OCI-M2 (cell line): ENCODE measurements around the gene TP73.
A peak's percentile ranks its signal among the peaks of the same experiment; 100 is the strongest.

ENCODE experiments used
- DNase-seq: peaks from one replicate; lab custom pipeline; 2025; ENCODE audit not compliant: unreplicated experiment; lab: John Stamatoyannopoulos, UW

Gene TP73

DNA sequence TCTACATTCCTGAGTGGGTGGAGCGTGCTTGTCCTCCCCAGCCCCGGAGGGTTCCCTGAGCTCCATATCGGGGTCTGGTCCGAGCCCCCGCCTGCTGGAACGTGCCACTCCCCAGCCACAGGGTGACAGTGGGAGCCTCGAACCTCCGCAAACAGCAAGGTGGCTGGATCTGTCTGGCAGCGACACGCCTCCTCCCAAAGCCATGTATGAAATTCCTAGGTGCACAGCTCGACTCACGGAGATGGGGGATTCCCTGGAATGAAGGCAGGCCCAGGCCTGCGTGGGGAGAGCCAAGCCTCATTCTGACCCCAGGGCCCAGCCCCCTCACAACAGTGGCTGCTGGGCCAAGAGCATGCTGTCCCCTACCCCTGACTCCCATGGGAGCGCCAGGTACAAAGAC is 32.9 kb downstream of the TP73 start:
- no peak for DNase-seq

DNA sequence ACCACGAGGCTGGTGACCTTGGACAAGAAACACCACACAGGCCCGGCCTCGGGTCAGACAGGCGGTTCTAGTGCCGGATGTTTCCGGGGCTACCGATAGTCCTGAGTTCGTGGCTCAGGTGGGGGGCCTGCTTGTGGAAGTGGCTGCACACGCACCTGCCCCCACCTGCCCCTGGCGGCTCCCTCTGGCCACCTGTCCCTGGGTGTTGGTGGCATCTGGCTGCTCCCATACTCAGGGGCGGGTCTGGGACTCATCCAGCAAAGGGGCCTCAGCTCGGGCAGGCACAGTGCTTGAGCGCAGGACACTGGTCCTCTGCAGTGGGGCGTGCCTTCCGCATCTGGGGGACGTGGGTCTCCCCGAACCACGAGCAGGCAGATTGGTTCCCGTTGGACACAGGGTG is 33.6 kb downstream of the TP73 start:
- DNase-seq = no peak

DNA sequence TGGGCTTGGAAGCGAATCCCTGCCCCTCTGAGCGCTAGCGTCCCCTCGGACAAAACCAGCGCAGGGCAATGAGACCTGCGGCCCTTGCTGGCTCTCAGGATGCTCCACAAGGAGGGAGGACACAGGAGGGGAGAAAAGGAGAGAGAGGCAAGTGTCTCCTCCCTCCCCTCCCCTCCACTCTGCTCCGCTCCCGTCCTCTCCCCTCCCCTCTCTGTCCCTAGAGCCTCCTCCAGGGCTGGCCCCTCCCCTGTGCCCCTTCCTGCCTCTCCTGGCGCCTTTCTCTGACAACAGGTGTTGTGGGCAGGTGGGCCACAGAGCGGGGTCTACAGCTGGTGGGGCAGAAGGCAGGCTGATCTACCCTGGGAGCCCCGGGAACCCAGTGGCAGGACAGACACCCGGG is 35.2 kb downstream of the TP73 start:
- DNase-seq = no peak

DNA sequence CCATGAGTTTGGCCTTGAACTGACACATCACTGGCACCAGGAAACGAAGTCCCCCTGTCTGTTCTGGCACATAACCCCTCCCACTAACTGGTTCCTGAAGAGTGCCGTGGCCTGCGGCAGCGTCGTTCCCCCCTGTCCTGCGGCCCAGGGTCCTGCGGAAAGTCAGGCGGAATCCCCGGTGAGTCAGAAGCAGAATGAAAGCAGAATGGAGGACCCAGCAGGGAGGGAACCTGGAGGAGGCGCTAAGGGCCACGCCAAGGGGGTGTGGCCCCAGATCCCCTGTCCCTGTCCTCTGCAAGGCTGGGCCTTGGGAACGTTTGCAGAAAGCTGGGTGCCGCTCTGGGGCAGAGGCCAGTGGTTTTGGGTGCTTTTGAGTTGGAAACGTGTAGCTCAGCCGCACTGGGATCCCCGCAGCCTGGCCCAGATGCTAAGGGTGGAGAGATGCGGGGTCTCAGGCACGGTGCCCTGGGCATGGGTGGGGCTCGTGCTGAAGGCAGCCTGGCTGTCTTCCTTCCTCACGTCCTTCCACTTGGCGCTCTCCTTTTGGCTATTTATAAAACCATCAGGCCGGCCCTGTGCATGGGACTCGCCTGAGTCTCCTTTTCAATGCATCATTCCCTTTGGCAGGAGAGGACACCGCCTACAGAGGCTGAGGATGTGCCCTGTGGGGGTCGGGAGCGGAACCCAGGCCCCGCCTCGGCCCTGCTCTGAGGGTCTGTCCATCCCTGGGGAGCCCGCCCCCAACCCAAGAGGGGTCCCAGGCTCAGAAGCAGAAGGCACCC is 36.2 kb downstream of the TP73 start:
- DNase-seq = no peak

DNA sequence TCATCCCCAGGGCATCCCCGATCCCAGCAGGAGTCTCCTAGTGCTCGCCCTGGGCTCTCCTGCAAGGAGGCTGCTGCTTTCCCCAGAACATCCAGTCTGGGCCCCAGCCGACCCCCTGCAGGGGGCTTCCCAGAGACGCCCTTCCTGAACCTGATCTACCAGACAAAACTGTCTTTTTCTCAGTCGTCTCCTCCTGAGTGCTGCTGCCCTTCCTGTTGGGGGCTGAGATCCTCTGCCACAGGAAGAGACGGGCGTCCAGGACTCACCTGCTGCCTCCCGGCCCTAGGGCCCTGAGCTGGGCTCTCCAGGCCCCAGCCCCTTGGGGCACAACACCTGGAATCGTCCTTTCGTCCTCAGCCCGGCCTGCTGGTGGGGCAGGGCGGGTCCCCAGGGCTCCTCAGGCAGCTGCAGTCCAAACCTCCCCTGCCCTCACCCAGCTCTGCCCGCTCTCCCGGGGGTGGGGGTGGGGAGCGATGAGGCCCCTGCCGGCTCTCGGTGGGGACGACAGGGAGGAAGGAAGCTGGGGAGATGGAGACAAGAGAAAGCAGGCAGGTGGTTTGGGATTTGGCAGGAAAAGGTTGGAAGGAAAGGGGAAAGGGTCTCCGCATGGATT is 36.9 kb downstream of the TP73 start:
- DNase-seq = no peak

DNA sequence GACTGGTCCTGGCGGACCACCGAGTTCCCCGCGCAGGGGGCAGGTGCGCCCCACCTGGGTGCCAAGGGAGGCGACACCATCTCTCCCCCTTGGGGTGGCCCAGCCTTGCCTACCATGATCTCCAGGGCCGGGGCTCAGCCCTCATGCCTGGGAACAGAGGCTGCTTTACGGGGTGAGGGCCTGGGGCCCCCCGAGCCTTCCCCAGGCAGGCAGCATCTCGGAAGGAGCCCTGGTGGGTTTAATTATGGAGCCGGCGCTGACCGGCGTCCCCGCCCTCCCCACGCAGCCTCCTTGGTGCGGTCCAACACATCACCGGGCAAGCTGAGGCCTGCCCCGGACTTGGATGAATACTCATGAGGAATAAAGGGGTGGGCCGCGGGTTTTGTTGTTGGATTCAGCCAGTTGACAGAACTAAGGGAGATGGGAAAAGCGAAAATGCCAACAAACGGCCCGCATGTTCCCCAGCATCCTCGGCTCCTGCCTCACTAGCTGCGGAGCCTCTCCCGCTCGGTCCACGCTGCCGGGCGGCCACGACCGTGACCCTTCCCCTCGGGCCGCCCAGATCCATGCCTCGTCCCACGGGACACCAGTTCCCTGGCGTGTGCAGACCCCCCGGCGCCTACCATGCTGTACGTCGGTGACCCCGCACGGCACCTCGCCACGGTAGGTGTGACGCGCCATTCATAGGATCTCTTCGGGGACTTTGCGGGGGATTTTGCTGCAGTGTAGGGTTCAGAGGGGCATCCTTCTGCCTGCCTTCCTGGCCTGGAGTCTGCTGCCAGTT is 38.2 kb downstream of the TP73 start:
- no peak for DNase-seq

DNA sequence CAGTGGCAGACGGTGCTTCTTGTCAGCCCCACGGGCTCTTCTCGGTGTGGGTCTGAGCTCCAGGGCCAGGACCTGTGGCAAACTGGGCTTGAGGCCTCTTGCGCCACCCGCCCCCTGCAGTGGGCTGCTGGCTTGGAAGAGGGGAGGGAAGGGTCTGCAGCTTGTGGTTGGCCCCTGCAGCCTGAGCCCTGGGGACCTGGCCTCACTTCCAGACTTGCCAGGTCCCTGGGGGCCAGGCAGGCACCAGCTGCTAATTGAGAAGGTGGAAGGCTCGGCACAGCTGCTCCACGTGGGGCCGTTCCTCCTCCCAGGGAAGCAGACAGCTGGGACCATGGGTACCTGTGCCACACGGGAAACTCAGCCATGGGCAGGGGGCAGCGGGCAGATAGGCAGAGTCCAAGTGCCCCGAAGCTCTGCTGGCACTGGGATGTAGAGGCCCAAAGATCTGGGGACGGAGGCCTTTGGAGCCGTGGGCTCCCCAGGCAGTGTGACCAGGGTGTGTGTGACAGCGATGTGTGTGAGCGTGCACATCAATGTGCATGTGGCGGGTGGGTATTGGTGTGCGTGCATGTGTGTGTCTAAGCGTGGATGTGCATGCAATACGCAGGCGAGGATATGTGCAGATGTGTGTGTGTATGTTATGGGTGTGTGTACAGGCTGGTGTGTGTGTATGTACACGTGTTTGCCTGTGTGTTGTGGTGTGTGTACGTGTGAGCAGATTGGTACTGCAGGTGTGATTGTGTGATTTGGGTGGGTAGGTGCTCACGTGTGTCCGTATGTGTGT is 39.3 kb downstream of the TP73 start:
- no peak for DNase-seq

DNA sequence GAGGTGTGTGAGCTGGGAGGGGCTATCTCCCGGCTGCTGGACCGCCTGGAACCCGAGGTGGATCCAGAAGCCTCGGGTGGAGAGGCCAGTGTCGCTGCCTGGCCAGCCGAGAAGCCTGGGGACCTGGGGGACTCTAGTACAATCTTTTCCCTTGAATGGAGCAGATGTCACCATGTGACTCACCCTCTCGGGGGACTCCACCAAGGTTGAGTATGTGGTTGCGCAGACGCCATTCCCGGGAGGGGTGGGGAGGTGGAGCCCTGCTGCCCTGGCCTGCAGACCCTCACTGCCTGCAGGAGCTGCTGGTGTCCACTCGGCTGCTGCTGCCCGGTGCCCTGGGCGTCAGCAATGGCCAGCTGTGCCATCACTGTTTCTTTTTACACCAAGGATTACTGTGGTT is 40.3 kb downstream of the TP73 start:
- DNase-seq = no peak

DNA sequence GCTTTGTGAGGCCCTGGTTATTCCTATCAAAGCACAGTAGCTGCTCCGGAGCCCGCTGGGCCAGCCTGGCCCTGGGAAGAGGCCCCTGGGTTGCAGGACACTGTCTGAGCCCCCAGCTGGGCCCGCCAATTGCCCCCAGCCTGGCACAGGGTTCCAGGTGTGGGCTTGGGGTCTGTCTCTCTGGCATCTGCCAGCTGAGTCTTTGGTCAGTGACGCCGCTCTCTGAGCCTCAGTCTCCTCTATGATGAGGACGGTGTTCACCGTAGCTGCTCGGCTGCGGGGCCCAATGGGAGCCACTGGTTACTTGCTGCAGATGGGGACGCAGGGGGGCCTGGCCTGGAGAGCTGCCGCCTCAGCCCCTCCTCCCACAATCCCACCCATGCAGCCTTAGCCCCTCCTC is 41.0 kb downstream of the TP73 start:
- no peak for DNase-seq

DNA sequence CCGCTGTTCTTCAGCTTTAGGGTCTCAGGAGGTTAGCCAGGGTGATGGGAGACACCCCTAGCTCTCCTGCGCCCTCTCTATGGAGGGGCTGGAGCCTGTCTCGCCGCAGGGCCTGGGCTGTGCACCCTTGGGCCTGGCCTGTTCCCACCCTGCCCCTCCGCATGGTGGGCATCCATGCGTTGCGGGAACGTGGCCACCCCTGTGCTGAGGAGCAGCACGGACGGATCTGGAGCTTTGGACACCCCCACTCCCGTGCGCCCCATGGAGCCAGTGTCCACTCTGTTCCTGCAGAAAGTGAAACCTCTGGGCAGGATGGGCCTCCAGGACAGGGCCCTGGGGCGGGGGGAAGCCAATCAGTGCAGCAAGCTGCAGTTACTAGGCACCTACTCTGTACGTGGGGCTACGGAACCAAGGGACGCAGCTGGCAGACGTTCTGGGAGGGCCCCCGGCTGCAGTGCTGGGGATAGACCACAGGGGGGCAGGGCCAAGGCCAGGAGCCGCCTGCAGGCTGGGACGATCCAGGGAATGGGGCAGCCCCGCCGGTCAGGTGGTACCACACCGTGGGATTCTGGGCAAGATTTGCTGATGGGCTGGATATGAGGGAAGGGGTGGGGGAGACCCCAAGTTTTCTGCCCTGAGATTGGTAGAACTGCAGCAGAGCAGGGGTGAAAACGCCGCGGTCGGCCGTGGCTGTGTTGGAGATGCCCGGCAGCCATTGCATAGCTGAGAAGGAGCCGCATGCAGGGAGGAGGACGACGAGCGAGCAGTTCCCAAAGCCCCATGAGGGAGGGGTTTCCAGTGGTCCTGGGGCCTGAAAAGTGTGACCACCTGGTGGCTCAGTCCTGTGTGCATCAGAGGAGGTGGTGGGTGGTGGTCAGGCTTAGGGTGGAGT is 43.3 kb downstream of the TP73 start:
- DNase-seq = peak; percentile 0

DNA sequence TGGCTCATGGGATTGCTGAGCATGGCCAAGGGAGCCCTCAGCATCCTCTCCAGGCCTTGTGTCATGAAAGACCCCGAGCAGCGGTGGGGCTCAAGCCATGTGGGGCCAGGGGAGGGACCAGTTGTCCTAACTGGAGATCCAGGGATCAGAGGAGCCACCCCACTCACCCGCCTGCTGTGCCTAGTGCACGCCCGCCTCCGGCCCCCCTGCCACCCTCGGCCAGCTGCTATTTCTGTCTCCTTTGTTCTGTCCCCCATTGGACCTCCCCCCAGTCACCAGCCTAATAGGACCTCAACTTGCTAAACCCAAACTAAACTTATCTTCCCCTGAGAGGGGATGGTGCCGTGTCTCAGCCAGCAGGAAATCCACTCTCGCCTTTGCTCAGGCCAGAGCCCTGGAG is 44.4 kb downstream of the TP73 start:
- DNase-seq = no peak

DNA sequence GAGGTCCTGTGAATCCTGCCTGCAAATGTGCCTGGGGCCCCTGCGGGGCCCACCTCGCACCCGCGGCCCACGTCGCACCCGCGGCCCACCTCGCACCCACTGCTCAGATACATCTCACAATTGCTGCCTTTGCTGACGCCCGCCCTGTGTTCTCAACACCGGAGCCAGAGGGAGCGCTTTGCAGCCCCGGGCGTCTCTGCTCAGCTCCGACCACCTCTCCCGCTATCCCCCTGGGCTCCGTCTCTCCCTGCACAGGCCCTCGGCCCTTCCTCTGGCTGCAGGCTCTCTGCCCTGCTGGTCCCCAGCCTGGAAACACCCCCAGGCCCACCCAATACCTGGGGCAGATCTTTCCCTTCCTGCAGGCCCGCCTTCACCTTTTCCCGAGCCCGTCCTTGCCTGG is 44.8 kb downstream of the TP73 start:
- no peak for DNase-seq

DNA sequence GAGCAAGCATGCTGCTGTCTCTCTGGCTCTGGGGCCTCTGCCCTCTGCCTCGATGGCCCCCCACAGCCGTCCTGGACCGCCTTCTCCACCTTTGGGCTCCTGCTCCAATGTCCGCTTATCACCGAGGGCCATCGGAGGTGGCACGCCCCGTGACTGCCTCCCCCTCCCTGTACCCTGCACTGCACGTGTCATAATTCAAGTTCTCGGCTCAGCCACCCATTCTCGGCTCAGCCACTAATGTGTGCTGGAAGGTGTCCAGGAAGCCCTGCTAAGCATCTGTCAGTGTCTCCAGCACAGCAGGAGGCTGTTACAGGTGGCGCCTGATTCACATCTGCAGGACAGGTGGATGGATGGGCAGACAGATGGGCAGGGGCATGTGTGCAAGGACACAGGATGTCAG is 45.5 kb downstream of the TP73 start:
- no peak for DNase-seq

DNA sequence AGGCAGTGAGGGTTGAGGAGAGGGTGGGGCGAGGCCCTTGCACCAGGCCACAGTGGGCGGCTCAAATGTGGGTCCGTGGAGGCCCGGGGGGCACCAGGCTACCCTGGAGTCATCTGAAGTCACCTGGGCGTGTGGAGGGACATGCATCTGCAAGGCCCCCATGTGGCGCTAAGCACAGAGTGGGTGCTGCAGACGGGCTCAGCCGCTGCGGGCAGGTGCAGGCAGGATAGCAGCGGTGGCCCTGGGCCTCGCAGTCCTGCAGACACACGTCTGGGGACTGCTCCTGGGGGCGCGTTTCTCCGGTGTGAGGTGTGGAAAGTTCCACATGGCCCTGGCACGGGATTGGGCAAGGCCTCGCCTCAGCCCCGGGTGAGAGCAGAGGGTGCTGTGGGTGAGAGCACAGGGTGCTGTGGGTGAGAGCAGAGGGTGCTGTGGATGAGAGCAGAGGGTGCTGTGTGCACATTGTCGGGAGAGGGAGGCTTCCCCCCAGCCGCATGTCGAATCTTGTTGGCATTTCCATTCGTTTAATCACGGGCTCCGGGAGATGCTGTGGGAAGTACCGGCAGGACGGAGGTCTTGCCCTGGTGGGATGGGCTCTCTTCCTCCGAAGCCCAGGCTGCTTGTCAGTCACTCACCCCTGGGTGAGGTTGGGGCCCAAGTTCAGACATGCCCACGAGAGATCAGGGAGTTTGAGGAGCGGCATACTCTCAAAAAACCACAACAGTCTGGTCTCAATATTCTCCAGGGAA is 46.5 kb downstream of the TP73 start:
- no peak for DNase-seq

DNA sequence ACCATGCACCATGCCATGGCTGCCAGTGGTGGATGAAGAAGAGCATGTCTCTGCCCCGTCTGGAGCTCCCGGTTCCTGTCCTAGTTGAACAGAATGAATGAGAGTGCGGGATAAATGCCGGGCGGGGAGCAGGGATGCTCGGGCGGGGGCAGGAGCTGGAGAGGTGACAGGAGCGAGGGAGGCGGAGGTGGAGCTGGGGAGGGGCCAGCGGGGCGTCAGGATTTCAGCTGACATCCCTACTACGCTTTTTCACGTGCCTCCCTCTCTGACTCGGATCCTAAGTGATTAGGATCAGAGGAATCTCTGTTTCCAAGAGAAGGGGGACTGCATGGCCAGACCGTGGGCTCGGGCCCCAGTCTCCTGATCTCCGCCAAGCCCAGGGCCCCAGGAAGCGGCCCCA is 47.3 kb downstream of the TP73 start:
- no peak for DNase-seq

DNA sequence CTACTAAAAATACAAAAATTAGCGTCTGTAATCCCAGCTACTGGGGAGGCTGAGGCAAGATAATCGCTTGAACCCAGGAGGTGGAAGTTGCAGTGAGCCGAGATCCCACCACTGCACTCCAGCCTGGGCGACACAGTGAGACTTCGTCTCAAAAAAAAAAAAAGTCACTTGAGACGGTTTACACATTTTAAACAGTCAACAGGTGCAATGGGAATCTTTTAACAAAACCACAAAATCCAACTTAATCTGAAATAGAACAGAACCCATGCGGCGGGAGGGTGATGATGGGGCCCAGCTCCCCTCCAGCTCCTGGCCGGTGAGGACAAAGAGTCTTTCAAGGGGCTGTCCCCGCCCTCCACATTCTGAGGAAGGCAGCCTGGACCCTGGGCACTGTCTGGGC is 48.3 kb downstream of the TP73 start:
- no peak for DNase-seq

DNA sequence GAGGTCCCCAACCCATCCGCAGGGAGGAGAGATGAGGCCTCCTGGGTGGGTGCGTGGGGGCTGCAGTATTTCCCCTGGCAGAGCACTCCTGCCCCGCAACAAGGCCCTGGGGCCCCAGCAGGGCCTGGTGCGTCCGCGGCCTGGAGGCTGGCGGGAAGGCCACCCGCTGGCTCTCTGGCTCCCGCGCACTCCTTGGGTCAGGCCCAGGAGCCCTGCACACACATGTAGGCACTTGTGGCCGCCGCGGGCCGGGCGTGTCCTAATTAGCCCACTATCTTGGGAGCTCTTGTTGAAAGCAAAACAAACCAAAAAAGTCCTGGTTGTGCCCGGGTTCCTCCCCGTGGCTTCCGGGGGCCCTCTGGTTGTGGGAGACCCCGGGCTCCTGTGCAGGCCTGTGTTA is 50.2 kb downstream of the TP73 start:
- no peak for DNase-seq

DNA sequence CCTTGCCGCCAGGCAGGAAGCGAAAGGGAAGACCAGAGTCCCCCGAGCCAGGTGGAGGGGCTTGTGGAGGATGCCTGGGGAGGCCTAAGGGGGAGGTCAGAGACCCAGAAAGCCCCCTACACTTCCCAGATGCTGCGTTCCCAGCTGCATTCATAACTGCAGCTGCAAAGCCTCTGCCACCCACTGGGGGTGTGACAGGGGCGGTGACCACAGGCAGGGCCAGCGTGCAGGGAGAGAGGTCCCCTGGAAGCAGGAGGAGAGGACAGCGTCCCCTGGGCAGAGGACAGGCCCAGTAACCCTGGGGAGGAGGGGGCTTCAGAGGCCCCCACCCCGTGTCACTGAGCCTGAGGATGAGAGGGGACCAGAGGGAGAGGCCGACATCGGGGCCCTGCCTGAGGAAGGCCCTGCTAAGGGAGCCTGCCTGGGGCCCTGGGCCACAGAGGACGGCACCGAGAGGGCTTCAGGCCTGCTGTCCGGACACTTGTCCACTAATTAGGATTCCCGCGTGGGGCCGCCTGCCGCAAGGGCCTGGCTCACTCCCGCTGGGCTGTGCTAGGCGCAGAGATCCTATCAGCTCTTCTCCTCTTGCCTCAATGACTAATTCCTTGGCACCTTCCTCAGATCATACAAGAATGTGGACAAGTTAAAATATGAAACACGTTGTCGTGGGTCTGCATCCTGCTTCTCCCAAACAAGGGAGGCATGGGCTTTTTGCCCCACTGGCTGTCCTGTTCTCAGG is 50.8 kb downstream of the TP73 start:
- no peak for DNase-seq

DNA sequence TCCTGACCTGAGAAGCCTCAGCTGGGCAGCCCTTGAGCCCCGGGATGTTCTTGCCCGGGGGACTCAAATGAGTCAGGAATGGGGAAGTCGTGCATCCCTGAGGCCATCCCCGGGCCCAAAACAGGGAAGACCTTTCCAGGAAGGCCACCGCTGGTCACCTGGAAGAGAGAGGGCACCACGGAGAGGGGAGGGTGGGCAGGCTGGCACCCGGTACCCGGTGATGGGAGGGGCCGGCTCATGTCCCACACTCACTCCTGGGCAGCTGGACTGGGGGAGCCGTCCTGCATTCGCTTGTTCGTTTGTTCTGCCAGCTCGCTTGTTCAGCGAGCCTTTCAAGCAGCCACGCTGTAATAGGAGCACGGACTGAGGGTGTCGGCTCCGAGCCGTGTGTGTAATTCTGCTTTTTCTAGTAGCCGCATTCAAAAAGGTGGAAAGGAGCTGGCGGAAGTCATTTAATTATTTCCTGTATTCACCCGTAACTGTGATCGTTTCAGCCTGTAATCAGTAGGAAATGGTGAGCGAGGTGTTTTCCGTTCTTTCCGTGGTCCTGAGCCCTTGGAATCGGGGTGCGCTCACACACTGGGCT is 51.6 kb downstream of the TP73 start:
- no peak for DNase-seq
